GM19351 (cell line): ENCODE results near the gene GZMH.
"Not testable (repeated sequence)": the region's sequence is repeated elsewhere in the genome, so short reads cannot be mapped to it uniquely, and the experiment has no call there.

Experiments
- ATAC-seq: cut with Tn5 transposase; IDR thresholded peaks from one replicate; pipeline ENCODE4 v1.9.1; 2021; ENCODE audit warnings: mild to moderate bottlenecking, moderate library complexity; ENCODE audit not compliant: unreplicated experiment

GZMH gene

GRCh38 chr14:24597403-24597802 is 12.1 kb downstream of the GZMH start:
- no peak for ATAC-seq

DNA sequence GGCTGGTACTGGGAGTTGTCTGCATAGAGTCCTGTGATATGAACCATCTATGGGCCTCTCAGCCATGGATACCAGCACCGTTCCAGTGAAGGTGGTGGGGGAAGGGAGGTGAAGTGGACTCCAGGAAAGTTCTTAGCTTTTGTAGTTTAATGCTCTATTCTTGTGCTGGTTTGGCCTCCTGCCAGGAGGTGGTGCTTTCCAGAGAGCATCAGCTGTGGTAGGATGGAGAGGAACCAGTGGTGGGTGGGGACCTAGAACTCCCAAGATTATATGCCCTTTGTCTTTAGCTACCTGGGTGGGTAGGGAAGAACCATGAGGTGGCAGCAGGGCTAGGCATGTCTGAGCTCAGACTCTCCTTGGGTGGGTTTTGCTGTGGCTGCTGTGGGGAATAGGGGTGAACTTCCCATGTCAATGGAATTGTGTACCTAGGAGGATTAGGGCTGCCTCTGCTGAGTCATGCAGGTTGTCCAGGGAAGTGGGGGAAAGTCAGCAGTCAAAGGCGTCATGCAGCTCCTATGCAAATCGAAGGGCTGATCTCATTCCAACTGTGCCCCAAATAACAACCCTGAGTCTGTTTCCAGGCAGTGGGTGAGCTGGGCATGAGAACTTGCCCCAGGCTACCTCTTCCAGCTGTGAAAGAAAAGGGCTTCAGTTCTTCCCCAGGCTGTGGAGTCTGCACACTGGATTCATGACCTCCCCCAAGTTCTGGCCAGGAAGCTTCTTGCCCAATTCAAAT is 14.2 kb downstream of the GZMH start:
- ATAC-seq, result no peak

DNA sequence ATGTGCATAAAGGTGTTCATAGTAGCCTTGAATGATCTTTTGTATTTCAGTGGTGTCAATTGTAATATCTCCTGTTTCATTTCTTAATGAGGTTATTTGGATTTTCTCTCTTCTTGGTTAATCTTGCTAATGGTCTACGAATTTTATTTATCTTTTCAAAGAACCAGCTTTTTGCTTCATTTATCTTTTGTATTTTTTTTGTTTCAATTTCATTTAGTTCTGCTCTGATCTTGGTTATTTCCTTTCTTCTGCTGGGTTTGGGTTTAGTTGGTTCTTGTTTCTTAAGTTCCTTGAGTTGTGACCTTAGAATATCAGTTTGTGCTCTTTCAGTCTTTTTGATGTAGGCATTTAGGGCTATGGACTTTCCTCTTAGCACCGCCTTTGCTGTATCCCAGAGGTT is 18.5 kb downstream of the GZMH start:
- ATAC-seq, result not testable (repeated sequence)

DNA sequence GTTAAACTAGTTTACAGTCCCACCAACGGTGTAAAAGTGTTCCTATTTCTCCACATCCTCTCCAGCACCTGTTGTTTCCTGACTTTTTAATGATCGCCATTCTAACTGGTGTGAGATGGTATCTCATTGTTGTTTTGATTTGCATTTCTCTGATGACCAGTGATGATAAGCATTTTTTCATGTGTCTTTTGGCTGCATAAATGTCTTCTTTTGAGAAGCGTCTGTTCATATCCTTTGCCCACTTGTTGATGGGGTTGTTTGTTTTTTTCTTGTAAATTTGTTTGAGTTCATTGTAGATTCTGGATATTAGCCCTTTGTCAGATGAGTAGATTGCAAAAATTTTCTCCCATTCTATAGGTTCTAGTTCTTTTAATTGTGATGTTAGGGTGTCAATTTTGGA is 25.1 kb downstream of the GZMH start:
- not testable (repeated sequence) for ATAC-seq

DNA sequence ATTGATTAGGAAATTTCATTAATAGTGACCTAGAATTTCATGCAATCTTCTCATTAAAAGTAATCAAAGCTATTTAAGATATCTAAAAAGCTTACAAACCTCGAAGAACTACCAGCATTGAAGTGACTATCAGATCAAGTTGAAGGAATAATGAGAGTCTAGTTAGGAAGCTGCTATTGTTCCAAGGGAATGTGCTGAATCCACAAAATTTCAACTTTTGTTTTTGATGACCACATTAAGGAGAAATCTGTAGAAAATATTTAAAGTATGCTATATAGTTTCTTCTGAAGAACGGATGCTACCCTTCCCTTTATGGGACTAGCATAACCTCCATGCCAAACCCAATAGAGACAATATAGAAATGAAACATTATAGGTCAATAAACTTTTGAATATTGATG is 30.9 kb downstream of the GZMH start:
- ATAC-seq, result no peak

DNA sequence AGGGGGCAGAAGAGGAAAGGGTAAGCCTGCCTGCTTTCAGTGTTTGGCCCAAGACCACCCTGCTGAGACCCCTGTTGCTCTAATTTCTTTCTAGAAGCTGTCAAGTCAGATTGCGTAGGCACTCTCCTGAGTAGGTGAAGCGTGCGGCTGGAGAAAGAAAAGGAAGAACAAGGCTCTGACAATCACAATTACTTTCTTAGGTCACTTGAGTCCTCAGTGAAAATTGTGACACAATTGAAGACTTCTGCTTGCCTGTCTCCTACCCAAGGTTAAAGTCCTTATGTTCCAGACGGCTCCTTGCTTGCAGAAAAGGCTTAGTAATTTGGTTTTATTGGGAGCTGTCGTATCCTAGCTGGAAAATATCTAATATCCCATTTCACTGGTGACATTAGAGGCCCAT is 32.7 kb downstream of the GZMH start:
- ATAC-seq, result no peak

DNA sequence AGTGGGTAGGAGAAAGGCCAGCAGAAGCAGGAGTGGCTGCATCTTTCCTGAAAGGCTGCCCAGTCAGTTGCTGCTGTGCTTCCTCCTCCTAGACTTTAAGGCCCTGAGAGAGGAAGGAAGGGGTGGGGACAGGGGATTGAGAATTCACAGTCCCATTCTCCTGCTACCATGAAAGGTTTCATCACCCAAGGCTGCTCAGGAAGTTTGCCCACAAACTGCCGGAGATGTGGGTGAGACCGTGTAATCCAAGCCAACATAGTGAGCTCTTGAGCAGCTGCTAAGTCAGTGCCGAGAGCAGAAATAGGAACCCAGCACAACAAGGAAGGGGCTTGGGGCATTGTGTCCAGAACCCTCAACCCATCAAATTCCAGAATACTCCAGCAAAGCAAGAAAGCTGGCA is 33.3 kb downstream of the GZMH start, which contains the start of gene CTSG:
Gene CTSG (minus strand): TSS at position 69 of the 400 bp plus-strand sequence. CDS start 27 bp downstream, at position 42.
- ATAC-seq, result no peak

DNA sequence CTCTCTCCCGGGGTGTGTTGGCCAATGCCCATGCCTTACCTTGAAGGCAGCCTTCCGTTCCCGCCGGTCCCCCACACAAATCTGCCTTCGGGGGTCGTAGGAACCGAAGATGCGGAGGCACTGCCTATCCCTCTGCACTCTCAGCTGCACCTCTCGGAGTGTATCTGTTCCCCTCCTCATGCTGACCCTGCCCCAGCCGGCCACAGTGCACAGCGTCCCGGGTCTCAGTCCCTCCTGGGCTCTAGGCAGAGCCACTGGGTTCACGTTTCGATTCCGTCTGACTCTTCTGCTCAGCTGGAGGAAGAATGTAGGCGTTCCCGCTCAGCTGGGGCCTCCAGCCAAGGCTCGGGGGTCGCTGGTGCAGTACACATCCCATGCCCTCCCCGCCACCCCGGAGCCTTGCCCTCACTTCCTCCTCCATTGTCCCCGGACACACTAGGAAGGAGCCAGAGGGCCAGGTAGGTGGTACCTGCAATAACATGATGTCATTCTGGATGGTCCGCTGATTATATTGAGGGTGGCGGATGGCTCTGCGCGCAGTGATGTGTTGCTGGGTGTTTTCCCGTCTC is 35.2 kb downstream of the GZMH start:
- no peak for ATAC-seq

GRCh38 chr14:24566318-24566717 is 43.2 kb downstream of the GZMH start:
- ATAC-seq, result no peak

- no peak for ATAC-seq
These were observed 43.7 kb downstream of the GZMH start for GRCh38 chr14:24565766-24566165.

GRCh38 chr14:24563505-24563904 is 46.0 kb downstream of the GZMH start:
- no peak for ATAC-seq

- no peak for ATAC-seq
These were observed 52.7 kb downstream of the GZMH start for GRCh38 chr14:24556756-24557155.
